ENCODE measurements around the gene MAGEH1. TPM values are rescaled to one million over a fixed set of nuclear protein-coding genes. Genes with fewer than 3 reads are reported as not detected.

The MAGEH1 gene
- total RNA-seq, 1 experiment from 2014 or later = not detected

- peak; percentile 46 to 56 for DNase-seq
- Histone ChIP-seq H3K9me3 (no peaks in the 10 kb centered on the region), H3K4me3 (ENCODE audit: low read depth, low read length) (peak within 1 kb of the TSS; percentile 62), H3K27me3 (replicated peaks; ENCODE audit: control insufficient read depth, insufficient read depth, low read length) (no peaks in the 10 kb centered on the region), H3K36me3 (ENCODE audit: control insufficient read depth, insufficient read depth, low read length) (no peaks in the 10 kb centered on the region), H3K4me1 (no peaks in the 10 kb centered on the region)
- ChIA-PET POLR2A (interaction anchor here (0.7 kb wide), 1 partner anchor 490 kb away, joined by 3 read pairs; no protein-coding TSS in a partner anchor), CTCF (interaction anchor here (1.0 kb wide), 1 partner anchor 228 kb away, joined by 9 read pairs; the partner anchor contains the start of gene RRAGB)
- Mint-ChIP-seq H3K27ac (ENCODE audit: unreplicated experiment) (peak within 1 kb of the TSS; percentile 98), H3K27me3 (ENCODE audit: insufficient read depth, unreplicated experiment) (peaks cover 3% of the 10 kb centered on the region), H3K36me3 (ENCODE audit: insufficient read depth, unreplicated experiment) (peaks cover 7% of the 10 kb centered on the region), H3K4me1 (ENCODE audit: low read depth, unreplicated experiment) (no peaks in the 10 kb centered on the region), H3K9me3 (ENCODE audit: unreplicated experiment) (no peaks in the 10 kb centered on the region), H3K4me3 (ENCODE audit: unreplicated experiment) (peak within 1 kb of the TSS; percentile 99)
- BruUV-seq (replicated peaks) = TSS peak; percentile 92
- no peak for TF ChIP-seq CTCF (IDR thresholded peaks at IDR 0.05; ENCODE audit: insufficient read depth in 1 of 2, low read depth in 1 of 2, low read length in 1 of 2, severe bottlenecking in 1 of 2, unreplicated experiment in 1 of 2)
- intact Hi-C loops (cut with micrococcal nuclease; ENCODE audit: unreplicated experiment) = no loop called here
Measured at GRCh38 chrX:55489314-55490009, 37.5 kb downstream of the MAGEH1 start, which contains the start of gene USP51. TSS of gene USP51 (minus strand) at chrX:55489848. CDS start at chrX:55488939, 909 bp downstream.

- H3K36me3 ChIP-seq (ENCODE audit: control insufficient read depth, insufficient read depth, low read length) = no peaks in the 10 kb centered on the region
- DNase-seq = no peak
- no peaks in the 10 kb centered on the region for H3K9me3 ChIP-seq
- BruUV-seq (replicated peaks) = no TSS peak
- Mint-ChIP-seq H3K27me3 (ENCODE audit: insufficient read depth, unreplicated experiment) (peaks cover 3% of the 10 kb centered on the region), H3K27ac (ENCODE audit: unreplicated experiment) (peak overlapping the region; percentile 98), H3K4me3 (ENCODE audit: unreplicated experiment) (peak overlapping the region; percentile 99), H3K4me1 (ENCODE audit: low read depth, unreplicated experiment) (no peaks in the 10 kb centered on the region), H3K36me3 (ENCODE audit: insufficient read depth, unreplicated experiment) (peaks cover 7% of the 10 kb centered on the region), H3K9me3 (ENCODE audit: unreplicated experiment) (no peaks in the 10 kb centered on the region)
- CTCF ChIA-PET = no interaction called here
- H3K4me1 ChIP-seq = no peaks in the 10 kb centered on the region
- intact Hi-C loops (cut with micrococcal nuclease; ENCODE audit: unreplicated experiment) = no loop called here
- POLR2A ChIA-PET = no interaction called here
- no peak for TF ChIP-seq CTCF (IDR thresholded peaks at IDR 0.05; ENCODE audit: insufficient read depth in 1 of 2, low read depth in 1 of 2, low read length in 1 of 2, severe bottlenecking in 1 of 2, unreplicated experiment in 1 of 2)
- no peaks in the 10 kb centered on the region for H3K27me3 ChIP-seq (replicated peaks; ENCODE audit: control insufficient read depth, insufficient read depth, low read length)
- H3K4me3 ChIP-seq (ENCODE audit: low read depth, low read length) = peak overlapping the region; percentile 62
Measured at GRCh38 chrX:55490121-55490520, 38.2 kb downstream of the MAGEH1 start.

- Mint-ChIP-seq H3K4me3 (ENCODE audit: unreplicated experiment) (no peak overlapping the region), H3K36me3 (ENCODE audit: insufficient read depth, unreplicated experiment) (peaks cover 7% of the 10 kb centered on the region), H3K27ac (ENCODE audit: unreplicated experiment) (no peak overlapping the region), H3K27me3 (ENCODE audit: insufficient read depth, unreplicated experiment) (peaks cover 3% of the 10 kb centered on the region), H3K9me3 (ENCODE audit: unreplicated experiment) (no peaks in the 10 kb centered on the region), H3K4me1 (ENCODE audit: low read depth, unreplicated experiment) (no peaks in the 10 kb centered on the region)
- CTCF ChIA-PET = no interaction called here
- no peak for DNase-seq
- H3K36me3 ChIP-seq (ENCODE audit: control insufficient read depth, insufficient read depth, low read length) = no peaks in the 10 kb centered on the region
- intact Hi-C loops (cut with micrococcal nuclease; ENCODE audit: unreplicated experiment) = no loop called here
- POLR2A ChIA-PET = no interaction called here
- H3K4me1 ChIP-seq = no peaks in the 10 kb centered on the region
- TF ChIP-seq CTCF (IDR thresholded peaks at IDR 0.05; ENCODE audit: insufficient read depth in 1 of 2, low read depth in 1 of 2, low read length in 1 of 2, severe bottlenecking in 1 of 2, unreplicated experiment in 1 of 2) = no peak
- no peaks in the 10 kb centered on the region for H3K27me3 ChIP-seq (replicated peaks; ENCODE audit: control insufficient read depth, insufficient read depth, low read length)
- no TSS peak for BruUV-seq (replicated peaks)
- no peak overlapping the region for H3K4me3 ChIP-seq (ENCODE audit: low read depth, low read length)
- H3K9me3 ChIP-seq = no peaks in the 10 kb centered on the region
Measured at GRCh38 chrX:55490974-55491373, 39.0 kb downstream of the MAGEH1 start.

Small RNA genes lying within 50 kb of the gene (microRNA-seq; reads per million reads assigned to microRNA genes)
- gene MIR4536-1 (not detected), gene MIR4536-2 (not detected)

Other genes starting within 250 kb of the MAGEH1 start
- not detected in 2 replicates for gene PAGE5, start 231.8 kb upstream of the MAGEH1 start, total RNA-seq (2022)
- gene PAGE3, start 187.2 kb upstream of the MAGEH1 start, total RNA-seq (2022) = not detected in 2 replicates
- 1.2 and 1.8 TPM in 2 replicates for gene USP51, start 37.7 kb downstream of the MAGEH1 start, total RNA-seq (2022)
- not detected in 2 replicates for gene FOXR2, start 171.3 kb downstream of the MAGEH1 start, total RNA-seq (2022)

Measured in Caco-2 (cell line).